Panc1 (cell line): Measurements from ENCODE around the gene SYT12.

ENCODE experiments used
- TCF7L2 ChIP-seq: IDR thresholded peaks from 2 replicates; pipeline ENCODE4 v1.6.1; 2011; ENCODE audit warnings: mild to moderate bottlenecking, low read depth, low read length, inconsistent platforms
- TF ChIP-seq, protein P1 (sequence below): fragments of 450-650 bp; IDR thresholded peaks from 2 replicates; pipeline ENCODE4 v1.5.1; 2017; ENCODE audit warnings: mild to moderate bottlenecking

DNA sequence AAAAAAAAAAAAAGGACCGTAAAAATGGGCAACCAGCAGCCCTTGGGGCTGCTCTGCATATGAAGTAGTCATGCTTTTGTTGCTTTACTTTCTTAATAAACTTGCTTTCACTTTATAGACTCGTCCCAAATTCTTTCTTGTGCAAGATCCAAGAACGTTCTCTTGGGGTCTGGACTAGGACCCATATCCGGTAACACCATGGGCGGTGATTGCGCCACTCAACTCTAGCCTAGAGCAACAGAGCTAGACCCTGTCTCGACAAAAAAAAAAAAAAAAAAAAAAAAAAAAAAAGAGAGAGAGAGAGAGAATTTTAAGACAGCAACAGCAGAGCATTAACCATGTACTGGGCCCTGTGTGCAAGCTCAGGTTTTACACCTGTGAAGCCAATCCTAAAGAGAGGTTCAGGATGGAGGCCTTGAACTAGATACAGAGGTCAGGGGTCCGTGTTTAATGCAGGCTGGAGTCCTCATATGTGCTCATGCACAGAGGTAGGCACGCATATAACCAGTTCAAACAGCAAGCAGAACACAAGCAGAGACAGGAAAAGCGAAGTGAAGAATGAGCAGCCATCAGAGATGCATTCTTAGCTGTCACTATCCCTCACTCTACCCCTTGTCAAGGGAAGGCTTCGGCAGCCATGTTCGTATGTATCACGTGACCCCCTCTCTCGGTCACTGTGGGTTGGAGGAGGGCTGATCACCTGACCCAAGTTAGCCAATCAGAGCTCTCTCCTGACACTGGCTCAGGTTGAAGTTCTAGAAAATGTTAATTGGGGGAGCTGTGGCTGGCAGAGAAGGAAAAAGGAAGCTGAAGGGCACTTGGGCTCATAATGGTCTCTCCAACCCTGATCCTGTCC is 16.7 kb upstream of the SYT12 start:
- TF ChIP-seq, protein P1, sequence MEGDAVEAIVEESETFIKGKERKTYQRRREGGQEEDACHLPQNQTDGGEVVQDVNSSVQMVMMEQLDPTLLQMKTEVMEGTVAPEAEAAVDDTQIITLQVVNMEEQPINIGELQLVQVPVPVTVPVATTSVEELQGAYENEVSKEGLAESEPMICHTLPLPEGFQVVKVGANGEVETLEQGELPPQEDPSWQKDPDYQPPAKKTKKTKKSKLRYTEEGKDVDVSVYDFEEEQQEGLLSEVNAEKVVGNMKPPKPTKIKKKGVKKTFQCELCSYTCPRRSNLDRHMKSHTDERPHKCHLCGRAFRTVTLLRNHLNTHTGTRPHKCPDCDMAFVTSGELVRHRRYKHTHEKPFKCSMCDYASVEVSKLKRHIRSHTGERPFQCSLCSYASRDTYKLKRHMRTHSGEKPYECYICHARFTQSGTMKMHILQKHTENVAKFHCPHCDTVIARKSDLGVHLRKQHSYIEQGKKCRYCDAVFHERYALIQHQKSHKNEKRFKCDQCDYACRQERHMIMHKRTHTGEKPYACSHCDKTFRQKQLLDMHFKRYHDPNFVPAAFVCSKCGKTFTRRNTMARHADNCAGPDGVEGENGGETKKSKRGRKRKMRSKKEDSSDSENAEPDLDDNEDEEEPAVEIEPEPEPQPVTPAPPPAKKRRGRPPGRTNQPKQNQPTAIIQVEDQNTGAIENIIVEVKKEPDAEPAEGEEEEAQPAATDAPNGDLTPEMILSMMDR: no peak
- no peak for TF ChIP-seq TCF7L2
